MM.1S (cell line): ENCODE data around the gene HRH2.

ENCODE experiments used
- DNase-seq: peaks from one replicate; pipeline ENCODE4 v3.0.0-alpha.2; 2015
- H2AFZ ChIP-seq: fragments of 300-600 bp; sonication (generic); 2 replicates; pipeline ENCODE4 v1.6.0; 2016; ENCODE audit warnings: antibody characterized with exemption, low read length
- H3F3A ChIP-seq: fragments of 300-600 bp; sonication (generic); 2 replicates; pipeline ENCODE4 v1.6.1; 2016; ENCODE audit warnings: mild to moderate bottlenecking, antibody characterized with exemption, low read length, moderate library complexity, mixed read lengths; ENCODE audit not compliant: insufficient read depth
- H3K27ac ChIP-seq: fragments of 300-600 bp; sonication (generic); 2 replicates; pipeline ENCODE4 v1.5.1; 2016; ENCODE audit warnings: mild to moderate bottlenecking, low read length
- H3K27me3 ChIP-seq: fragments of 300-600 bp; sonication (generic); replicated peaks from 2 replicates; pipeline ENCODE4 v1.6.0; 2016; ENCODE audit warnings: low read length; ENCODE audit not compliant: insufficient read depth
- H3K36me3 ChIP-seq: fragments of 300-600 bp; sonication (generic); replicated peaks from 2 replicates; pipeline ENCODE4 v1.6.1; 2016; ENCODE audit warnings: mild to moderate bottlenecking, low read length, mixed read lengths; ENCODE audit not compliant: insufficient read depth
- H3K4me1 ChIP-seq: fragments of 300-600 bp; sonication (generic); 2 replicates; pipeline ENCODE4 v1.6.1; 2016; ENCODE audit warnings: low read length, mixed read lengths
- H3K4me2 ChIP-seq: fragments of 300-600 bp; sonication (generic); 2 replicates; pipeline ENCODE4 v1.6.0; 2016; ENCODE audit warnings: low read depth, low read length
- H3K4me3 ChIP-seq: fragments of 300-600 bp; sonication (generic); 2 replicates; pipeline ENCODE4 v1.5.1; 2016; ENCODE audit warnings: low read length, mixed read lengths
- H3K79me2 ChIP-seq: fragments of 300-600 bp; sonication (generic); 2 replicates; pipeline ENCODE4 v1.6.1; 2016; ENCODE audit warnings: mixed run types, low read length, mixed read lengths
- H3K9ac ChIP-seq: fragments of 300-600 bp; sonication (generic); 2 replicates; pipeline ENCODE4 v1.6.1; 2016; ENCODE audit warnings: low read length, mixed read lengths
- H3K9me2 ChIP-seq: fragments of 300-600 bp; sonication (generic); replicated peaks from 2 replicates; pipeline ENCODE4 v1.6.1; 2016; ENCODE audit warnings: mild to moderate bottlenecking, low read length, mixed read lengths; ENCODE audit not compliant: insufficient read depth
- H3K9me3 ChIP-seq: fragments of 300-600 bp; sonication (generic); replicated peaks from 2 replicates; pipeline ENCODE4 v1.6.1; 2016; ENCODE audit warnings: mild to moderate bottlenecking, low read length, mixed read lengths; ENCODE audit not compliant: insufficient read depth
- H4K20me1 ChIP-seq: fragments of 300-600 bp; sonication (generic); 2 replicates; pipeline ENCODE4 v1.6.1; 2016; ENCODE audit warnings: mild to moderate bottlenecking, low read length, moderate library complexity, mixed read lengths; ENCODE audit not compliant: insufficient read depth
- EZH2 ChIP-seq: fragments of 300-600 bp; sonication (generic); optimal IDR thresholded peaks from 2 replicates; pipeline ENCODE3; 2017; ENCODE audit warnings: low read depth, mild to moderate bottlenecking, antibody characterized with exemption, low read length, mixed read lengths
- EZH2phosphoT487 ChIP-seq: fragments of 300-600 bp; sonication (generic); IDR thresholded peaks from 2 replicates; pipeline ENCODE4 v1.6.1; 2018; ENCODE audit warnings: antibody characterized with exemption, low read length
- TF ChIP-seq, protein P1 (sequence below): fragments of 300-600 bp; sonication (generic); IDR thresholded peaks from 2 replicates; pipeline ENCODE4 v1.5.1; 2016; ENCODE audit warnings: antibody characterized with exemption, low read length, mixed read lengths

The HRH2 gene

DNA sequence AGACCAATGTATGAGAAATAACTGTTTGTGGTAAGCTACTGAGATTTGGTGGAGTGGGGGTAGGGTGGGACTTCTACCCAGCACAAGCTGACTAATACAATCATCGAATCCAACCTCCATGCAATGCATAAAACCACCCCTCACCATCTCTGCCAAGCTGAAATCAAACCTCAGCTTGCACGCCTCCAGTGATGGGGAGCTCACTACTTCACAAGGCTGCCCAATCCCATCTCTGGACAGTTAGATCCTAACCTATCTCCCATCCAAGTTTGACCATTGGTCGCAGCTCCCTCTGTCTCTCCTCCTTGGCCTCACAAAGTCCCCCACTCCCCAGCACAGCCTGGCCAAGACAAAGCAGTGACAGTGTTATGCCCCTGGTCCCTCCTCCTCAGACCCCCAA, 47.0 kb upstream of the HRH2 start:
- H3K4me3 ChIP-seq, result no peak overlapping the region
- no peak overlapping the region for H3K4me2 ChIP-seq
- no peaks in the 10 kb centered on the region for H3K36me3 ChIP-seq
- no peaks in the 10 kb centered on the region for H3K9me3 ChIP-seq
- H3K9ac ChIP-seq, result no peak overlapping the region
- H3K27ac ChIP-seq, result no peak overlapping the region
- H3F3A ChIP-seq, result 0 out of 2 replicates have a peak, but pooled peaks cover 3% of the 10 kb centered on the region
- H4K20me1 ChIP-seq, result no peaks in the 10 kb centered on the region
- TF ChIP-seq EZH2phosphoT487 (no peak), EZH2 (no peak)
- TF ChIP-seq, protein P1, sequence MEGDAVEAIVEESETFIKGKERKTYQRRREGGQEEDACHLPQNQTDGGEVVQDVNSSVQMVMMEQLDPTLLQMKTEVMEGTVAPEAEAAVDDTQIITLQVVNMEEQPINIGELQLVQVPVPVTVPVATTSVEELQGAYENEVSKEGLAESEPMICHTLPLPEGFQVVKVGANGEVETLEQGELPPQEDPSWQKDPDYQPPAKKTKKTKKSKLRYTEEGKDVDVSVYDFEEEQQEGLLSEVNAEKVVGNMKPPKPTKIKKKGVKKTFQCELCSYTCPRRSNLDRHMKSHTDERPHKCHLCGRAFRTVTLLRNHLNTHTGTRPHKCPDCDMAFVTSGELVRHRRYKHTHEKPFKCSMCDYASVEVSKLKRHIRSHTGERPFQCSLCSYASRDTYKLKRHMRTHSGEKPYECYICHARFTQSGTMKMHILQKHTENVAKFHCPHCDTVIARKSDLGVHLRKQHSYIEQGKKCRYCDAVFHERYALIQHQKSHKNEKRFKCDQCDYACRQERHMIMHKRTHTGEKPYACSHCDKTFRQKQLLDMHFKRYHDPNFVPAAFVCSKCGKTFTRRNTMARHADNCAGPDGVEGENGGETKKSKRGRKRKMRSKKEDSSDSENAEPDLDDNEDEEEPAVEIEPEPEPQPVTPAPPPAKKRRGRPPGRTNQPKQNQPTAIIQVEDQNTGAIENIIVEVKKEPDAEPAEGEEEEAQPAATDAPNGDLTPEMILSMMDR, result no peak
- H3K79me2 ChIP-seq, result no peaks in the 10 kb centered on the region
- no peak overlapping the region for H2AFZ ChIP-seq
- peaks cover 7% of the 10 kb centered on the region for H3K4me1 ChIP-seq
- H3K9me2 ChIP-seq, result no peaks in the 10 kb centered on the region
- no peak for DNase-seq
- H3K27me3 ChIP-seq, result no peaks in the 10 kb centered on the region

DNA sequence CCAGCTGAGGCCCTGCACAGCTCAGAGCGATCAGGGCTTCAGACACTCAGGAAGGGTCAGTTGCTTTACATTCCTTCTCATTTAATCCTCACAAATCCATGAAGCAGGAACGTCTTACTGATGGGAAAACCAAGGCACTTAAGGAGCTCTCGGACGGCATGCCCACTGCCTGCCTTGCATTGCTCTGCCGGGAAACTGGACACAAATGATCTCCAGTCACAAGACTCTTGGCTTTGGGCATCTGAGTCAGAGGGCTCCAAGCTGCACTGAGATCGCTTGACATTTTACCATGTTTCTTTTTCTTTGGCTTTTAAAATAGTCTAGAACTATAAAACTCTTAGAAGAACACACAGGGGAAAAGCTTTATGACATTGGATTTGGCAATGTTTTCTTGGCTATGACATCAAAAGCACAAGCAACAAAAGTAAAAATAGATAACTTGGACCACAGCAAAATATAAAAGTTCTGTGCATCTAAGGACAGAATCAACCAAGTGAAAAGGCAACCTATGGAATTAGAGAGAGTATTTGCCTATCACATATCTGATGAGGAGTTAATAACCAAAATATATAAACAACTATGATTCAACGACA, 43.6 kb upstream of the HRH2 start:
- no peak for DNase-seq
- no peak overlapping the region for H3K4me3 ChIP-seq
- TF ChIP-seq, protein P1, result no peak
- TF ChIP-seq EZH2phosphoT487, result no peak
- TF ChIP-seq EZH2, result no peak
- H3F3A ChIP-seq, result no peaks in the 10 kb centered on the region
- H3K4me1 ChIP-seq, result peaks cover 7% of the 10 kb centered on the region; the same call in 1 of the 2 replicates
- H4K20me1 ChIP-seq, result no peaks in the 10 kb centered on the region
- no peak overlapping the region for H3K4me2 ChIP-seq
- H3K9me3 ChIP-seq, result no peaks in the 10 kb centered on the region
- H3K36me3 ChIP-seq, result no peaks in the 10 kb centered on the region
- H3K27ac ChIP-seq, result no peak overlapping the region
- H2AFZ ChIP-seq, result no peak overlapping the region
- no peaks in the 10 kb centered on the region for H3K79me2 ChIP-seq
- no peaks in the 10 kb centered on the region for H3K9me2 ChIP-seq
- no peak overlapping the region for H3K9ac ChIP-seq
- no peaks in the 10 kb centered on the region for H3K27me3 ChIP-seq

DNA sequence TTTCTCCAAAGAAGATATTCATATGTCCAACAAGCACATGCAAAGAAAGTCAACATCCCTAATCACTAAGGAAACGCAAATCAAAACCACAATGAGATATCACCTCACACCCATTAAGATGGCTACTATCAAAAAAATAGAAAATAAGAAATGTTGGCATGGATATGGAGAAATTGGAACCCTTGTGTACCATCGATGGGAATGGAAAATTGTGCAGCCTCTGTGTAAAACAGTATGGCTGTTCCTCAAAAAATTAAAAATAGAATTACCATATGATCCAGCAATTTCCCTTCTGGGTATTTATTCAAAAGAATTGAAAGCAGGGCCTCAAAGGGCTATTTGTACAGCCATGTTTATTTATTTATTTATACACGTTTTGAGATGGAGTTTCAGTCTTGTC, 43.0 kb upstream of the HRH2 start:
- Histone ChIP-seq H3K9ac (no peak overlapping the region), H3K27me3 (no peaks in the 10 kb centered on the region), H3K4me1 (peaks cover 8% of the 10 kb centered on the region; the same call in 1 of the 2 replicates), H2AFZ (no peak overlapping the region), H4K20me1 (no peaks in the 10 kb centered on the region), H3K9me2 (no peaks in the 10 kb centered on the region), H3F3A (no peaks in the 10 kb centered on the region), H3K36me3 (no peaks in the 10 kb centered on the region), H3K27ac (no peak overlapping the region), H3K79me2 (no peaks in the 10 kb centered on the region), H3K9me3 (no peaks in the 10 kb centered on the region), H3K4me3 (no peak overlapping the region), H3K4me2 (no peak overlapping the region)
- no peak for DNase-seq
- TF ChIP-seq EZH2 (no peak), EZH2phosphoT487 (no peak)
- TF ChIP-seq, protein P1, result no peak
